Stimulated activated CD8-positive, alpha-beta memory T cell treated with anti-CD3 and anti-CD28 coated beads, Interleukin-4, amount 100 ng/mL, for 48 hours (primary cell): ENCODE results near the gene FDX1.

Experiments
- DNase-seq: peaks from one replicate; pipeline ENCODE4 v3.0.0-alpha.2; 2020

FDX1 gene

GRCh38 chr11:110512026-110512425 lies 82.3 kb downstream of the FDX1 start:
- DNase-seq = no peak

GRCh38 chr11:110513259-110513801 lies 83.6 kb downstream of the FDX1 start:
- DNase-seq = no peak

GRCh38 chr11:110513846-110514437 lies 84.2 kb downstream of the FDX1 start:
- DNase-seq = no peak
